Heart right ventricle (tissue), 16 donors: ENCODE measurements around the gene FTO. TPM values are rescaled to one million over a fixed set of nuclear protein-coding genes. Genes with fewer than 3 reads are reported as not detected.
A peak's percentile ranks its signal among the peaks of the same experiment; 100 is the strongest.

Experiments used
- ATAC-seq, 8 donors: fragments of 200-7000 bp; cut with Tn5 transposase; one replicate each; pipeline ENCODE4 v1.9.1; 2020; ENCODE audit warnings: mild to moderate bottlenecking in 8 of 8, moderate library complexity in 8 of 8, moderate number of reproducible peaks in 1 of 8
- DNase-seq, 2 donors: peaks; one replicate each; pipeline ENCODE4 v3.0.0-alpha.2; 2020
- H3K27ac ChIP-seq, 10 donors: fragments of 200-600 bp; sonication (generic) in 2 of 10; one replicate each; pipeline versions ENCODE4 v1.5.0 to v1.8.0; 2020 to 2022; ENCODE audit warnings: mild to moderate bottlenecking in 3 of 10
- H3K27me3 ChIP-seq, 7 donors: fragments of 200-600 bp; one replicate each; pipeline ENCODE4 v1.8.0; 2021 to 2022; ENCODE audit warnings: mild to moderate bottlenecking in 2 of 7
- H3K36me3 ChIP-seq, 9 donors: fragments of 200-600 bp; sonication (generic) in 1 of 9; one replicate each; pipeline versions ENCODE4 v1.5.0 to v1.8.0; 2020 to 2022; ENCODE audit warnings: mild to moderate bottlenecking in 2 of 9
- H3K4me1 ChIP-seq, 9 donors: fragments of 200-600 bp; sonication (generic) in 1 of 9; one replicate each; pipeline versions ENCODE4 v1.5.0 to v1.8.0; 2020 to 2022; ENCODE audit warnings: mild to moderate bottlenecking in 4 of 9
- H3K4me3 ChIP-seq, 10 donors: fragments of 200-600 bp; sonication (generic) in 2 of 10; one replicate each; pipeline versions ENCODE4 v1.5.0 to v1.8.0; 2020 to 2022; ENCODE audit warnings: mild to moderate bottlenecking in 7 of 10, moderate library complexity in 2 of 10
- H3K9me3 ChIP-seq, 11 donors: fragments of 200-600 bp in 10 of 11; sonication (generic) in 2 of 11; one replicate each; pipeline versions ENCODE4 v1.5.0 to v1.8.0; 2013 to 2022; ENCODE audit warnings: mild to moderate bottlenecking in 2 of 11, control low read depth in 1 of 11, moderate library complexity in 1 of 11
- WGBS, 2 donors: extraction: QIAGEN DNeasy Blood & Tissue Kit; methylation state at CpG; one replicate each; pipeline ENCODE4 v1.1.7; 2013; ENCODE audit warnings: inconsistent platforms in 1 of 2; 5-methylcytosine and 5-hydroxymethylcytosine counted together
- intact Hi-C, 10 donors: fragments of 100-400 bp; cut with DNase I; formaldehyde crosslinking; loops; one replicate each; pipeline versions ENCODE4 v1.11.1 to v1.14.2; 2022
- polyA plus RNA-seq, 2 donors: library from polyadenylated mRNA; stranded (reverse); fragments of 200-250 nt; gene quantifications; one replicate each; pipeline ENCODE4 v1.2.3, GENCODE V29; 2013
- total RNA-seq, 10 donors: library from RNA; stranded (reverse); fragmentation: NEBNext Ultra II Directional in 3 of 10; extraction: Animal tissue kit (Norgen Biotek cat#: 25700) in 3 of 10; gene quantifications; one replicate each; pipeline versions ENCODE4 v1.2.1 to v1.2.4, GENCODE V29; 2021 to 2023
- TF ChIP-seq, protein P1 (sequence below), 9 donors: fragments of 200-600 bp; sonication (generic) in 2 of 9; IDR thresholded peaks; one replicate each; pipeline versions ENCODE4 v1.5.0 to v1.8.0; 2021 to 2022; ENCODE audit warnings: antibody characterized with exemption in 9 of 9, mild to moderate bottlenecking in 5 of 9, moderate library complexity in 1 of 9
- donor health status: Arrhythmogenic right ventricular cardiomyopathy.
- donor health status: ischemic (EF 13 %, LVEDD 7.1; RV severe dilation, severe dysfunction).
- donor health status: healthy with polysubstance abuse.
- donor health status: DM: no; HTN: yes; CAD: no.
- donor health status: DM: no; HTN: no; CAD: no.
- donor health status: ischemic (EF 25% LVEDD 6.9; RV normal size, moderate dysfunction).
- donor health status: ischemic (EF 25% LVEDD 5.7; RV mildly dilated, moderate dysfunction).
- donor health status: healthy.
- donor health status: DM: yes; HTN: yes; CAD: no.
- donor health status: Ischemic cardiomyopathy.
- donor health status: ischemic (EF 35%, LVEDD 5.7; RV mildly dilated, moderate dysfunction).
- donor health status: nonischemic (EF 11% LVEDD 7.7; RV severe dilation, severe dysfunction).
- donor health status: DM: yes; HTN: yes; CAD: no.
- donor health status: PGD.
- donor health status: ischemic (EF 29% LVEDD 5.4; RV normal size, mild dysfunction).
- donor health status: nonischemic (EF 23%, LVEDD 6.1; RV moderate dilation, normal function).

Gene FTO
- total and polyA plus RNA-seq, 12 donors: 8.5 to 103 (median 90.0) TPM

DNA sequence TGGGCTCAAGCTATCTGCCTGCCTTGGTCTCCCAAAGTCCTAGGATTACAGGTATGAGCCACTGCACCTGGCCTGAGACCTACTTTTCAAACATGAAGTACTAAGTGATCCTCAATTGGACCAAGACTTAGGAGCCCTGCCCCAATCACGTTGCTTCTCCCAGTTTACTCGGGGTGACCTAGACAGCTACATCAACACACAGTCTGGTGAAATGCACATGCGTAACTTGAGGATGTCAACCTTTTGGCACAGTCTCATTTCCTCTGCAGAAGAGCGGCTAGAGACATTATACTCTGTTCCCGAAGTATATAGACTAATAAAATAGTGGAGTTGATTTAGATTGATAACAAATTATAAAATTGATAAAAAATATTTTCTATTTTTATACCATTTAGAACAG is 17.1 kb downstream of the FTO start:
- Histone ChIP-seq H3K36me3 (no peaks in the 10 kb centered on the region), H3K27me3 (no peaks in the 10 kb centered on the region), H3K4me3 (no peak overlapping the region), H3K27ac (no peak overlapping the region), H3K9me3 (no peaks in the 10 kb centered on the region), H3K4me1 (peaks cover 0 to 42% (median 18%) of the 10 kb centered on the region in 9 donors)
- no peak for DNase-seq
- intact Hi-C loops: no loop called here
- ATAC-seq: no peak
- WGBS, 2 donors: 93 to 94% methylated on average over 5 of the region's 5 CpGs
- TF ChIP-seq, protein P1, sequence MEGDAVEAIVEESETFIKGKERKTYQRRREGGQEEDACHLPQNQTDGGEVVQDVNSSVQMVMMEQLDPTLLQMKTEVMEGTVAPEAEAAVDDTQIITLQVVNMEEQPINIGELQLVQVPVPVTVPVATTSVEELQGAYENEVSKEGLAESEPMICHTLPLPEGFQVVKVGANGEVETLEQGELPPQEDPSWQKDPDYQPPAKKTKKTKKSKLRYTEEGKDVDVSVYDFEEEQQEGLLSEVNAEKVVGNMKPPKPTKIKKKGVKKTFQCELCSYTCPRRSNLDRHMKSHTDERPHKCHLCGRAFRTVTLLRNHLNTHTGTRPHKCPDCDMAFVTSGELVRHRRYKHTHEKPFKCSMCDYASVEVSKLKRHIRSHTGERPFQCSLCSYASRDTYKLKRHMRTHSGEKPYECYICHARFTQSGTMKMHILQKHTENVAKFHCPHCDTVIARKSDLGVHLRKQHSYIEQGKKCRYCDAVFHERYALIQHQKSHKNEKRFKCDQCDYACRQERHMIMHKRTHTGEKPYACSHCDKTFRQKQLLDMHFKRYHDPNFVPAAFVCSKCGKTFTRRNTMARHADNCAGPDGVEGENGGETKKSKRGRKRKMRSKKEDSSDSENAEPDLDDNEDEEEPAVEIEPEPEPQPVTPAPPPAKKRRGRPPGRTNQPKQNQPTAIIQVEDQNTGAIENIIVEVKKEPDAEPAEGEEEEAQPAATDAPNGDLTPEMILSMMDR (IDR thresholded peaks at IDR 0.05): no peak

DNA sequence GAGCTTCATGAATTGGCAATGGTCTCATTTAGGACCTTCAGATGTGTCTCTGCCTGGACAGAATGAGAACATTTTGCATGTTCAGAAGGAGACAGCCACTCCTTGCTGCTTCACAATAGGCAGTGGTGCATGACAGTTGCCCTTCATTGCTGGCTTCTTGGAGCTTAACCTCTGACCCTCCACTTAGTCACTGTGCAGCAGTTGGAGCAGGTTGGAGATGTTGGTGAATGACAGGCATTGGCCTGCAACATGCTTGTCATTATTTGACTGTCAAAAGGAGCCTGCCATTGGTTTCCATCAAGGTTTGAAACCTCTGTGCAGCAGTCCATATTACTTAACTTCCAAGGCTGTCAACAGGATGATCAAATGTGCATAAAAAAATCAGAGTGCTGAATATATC is 22.7 kb downstream of the FTO start:
- Histone ChIP-seq H3K4me1 (peaks cover 0 to 35% (median 29%) of the 10 kb centered on the region in 9 donors), H3K36me3 (no peaks in the 10 kb centered on the region), H3K27ac (no peak overlapping the region), H3K9me3 (peaks cover 0 to 6% (median 0%) of the 10 kb centered on the region in 11 donors), H3K27me3 (no peaks in the 10 kb centered on the region), H3K4me3 (no peak overlapping the region)
- TF ChIP-seq, protein P1 (IDR thresholded peaks at IDR 0.05): no peak
- ATAC-seq: peak in 1 of 8 donors; percentile 39
- no peak for DNase-seq
- intact Hi-C loops: no loop called here

DNA sequence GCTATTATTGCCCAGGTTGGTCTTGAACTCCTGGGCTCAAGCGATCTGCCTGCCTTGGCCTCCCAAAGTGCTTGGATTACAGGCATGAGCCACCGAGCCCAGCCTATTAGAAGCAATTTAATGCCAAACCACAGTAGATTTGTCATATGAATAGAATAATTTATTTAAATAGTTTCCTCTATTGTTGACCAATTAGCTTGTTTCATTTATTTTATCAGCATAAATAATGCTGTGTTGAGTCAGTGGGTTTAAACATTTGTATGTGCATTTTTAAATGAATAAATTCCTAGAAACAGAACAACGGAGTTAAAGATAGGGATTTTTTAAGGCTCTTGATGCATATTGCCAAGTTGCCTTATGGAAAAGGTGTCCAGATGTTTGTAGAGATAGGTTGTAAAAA is 26.7 kb downstream of the FTO start:
- DNase-seq (no peak), ATAC-seq (no peak)
- H3K4me1 ChIP-seq: peaks cover 4 to 44% (median 32%) of the 10 kb centered on the region in 9 donors
- TF ChIP-seq, protein P1 (IDR thresholded peaks at IDR 0.05): no peak
- H3K9me3 ChIP-seq: peaks cover 0 to 6% (median 0%) of the 10 kb centered on the region in 11 donors
- no peaks in the 10 kb centered on the region for H3K27me3 ChIP-seq
- WGBS, 2 donors: 92 to 93% methylated on average over 3 of the region's 3 CpGs
- H3K36me3 ChIP-seq: no peaks in the 10 kb centered on the region
- intact Hi-C loops: no loop called here
- no peak overlapping the region for H3K27ac ChIP-seq
- H3K4me3 ChIP-seq: no peak overlapping the region

DNA sequence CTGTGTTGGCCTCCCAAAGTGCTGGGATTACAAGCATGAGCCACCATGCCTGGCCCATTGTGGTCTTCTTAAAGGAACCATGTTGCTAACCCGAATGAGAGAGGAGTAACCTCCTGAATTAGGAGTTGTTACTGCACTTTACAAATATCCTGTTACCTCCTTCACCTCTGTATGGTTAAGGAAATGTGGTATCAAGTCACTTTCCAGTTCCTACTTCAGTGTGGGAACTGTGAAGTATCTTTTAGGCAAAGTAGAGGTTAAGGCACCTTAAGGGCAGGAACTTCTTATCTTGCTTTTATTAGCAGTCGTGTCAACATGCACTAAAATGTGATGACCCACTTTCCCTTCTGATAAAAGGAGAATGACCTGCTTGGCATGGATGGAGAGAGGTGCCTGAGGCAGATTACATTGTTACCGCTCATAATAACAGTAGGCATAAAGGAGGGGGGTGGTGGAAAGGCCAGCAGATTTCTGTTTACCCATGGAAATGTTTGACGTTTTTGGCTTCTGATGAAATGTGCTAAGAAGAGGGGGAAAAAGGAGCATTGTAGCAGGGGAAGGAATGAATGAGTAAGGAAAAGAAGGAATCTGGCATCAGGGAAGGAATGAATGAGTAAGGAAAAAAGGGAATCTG is 28.5 kb downstream of the FTO start:
- intact Hi-C loops: no loop called here
- peak; percentile 28 to 87 (median 77) for ATAC-seq
- Histone ChIP-seq H3K27me3 (no peaks in the 10 kb centered on the region), H3K27ac (no peak overlapping the region), H3K4me1 (peaks cover 0 to 27% (median 19%) of the 10 kb centered on the region in 9 donors), H3K36me3 (no peaks in the 10 kb centered on the region), H3K9me3 (peaks cover 0 to 5% (median 0%) of the 10 kb centered on the region in 11 donors), H3K4me3 (no peak overlapping the region)
- WGBS, 2 donors: 29 to 35% methylated on average over 4 of the region's 4 CpGs
- TF ChIP-seq, protein P1 (IDR thresholded peaks at IDR 0.05): no peak
- DNase-seq: no peak
